Left colon (tissue), 2 donors: ENCODE data around the gene GPR45. TPM values are rescaled to one million over a fixed set of nuclear protein-coding genes. Genes with fewer than 3 reads are reported as not detected.
"Not testable (repeated sequence)": the region's sequence is repeated elsewhere in the genome, so short reads cannot be mapped to it uniquely, and the experiment has no call there.

ENCODE experiments used
- ATAC-seq: fragments of 200-7000 bp; cut with Tn5 transposase; one replicate; pipeline ENCODE4 v1.9.1; 2020; ENCODE audit warnings: mild to moderate bottlenecking, moderate library complexity
- DNase-seq, 2 donors: peaks; one replicate each; pipeline ENCODE4 v3.0.0-alpha.2; 2020
- intact Hi-C, 2 donors: fragments of 100-400 bp; cut with DNase I in 1 of 2; cut with micrococcal nuclease in 1 of 2; formaldehyde crosslinking; loops; one replicate each; pipeline versions ENCODE4 v1.11.2 to v1.14.0; 2022; cut with DNase I, micrococcal nuclease
- total RNA-seq, 2 donors: library from RNA; stranded (reverse); fragmentation: NEBNext Ultra II Directional; extraction: Animal tissue kit (Norgen Biotek cat#: 25700); gene quantifications; one replicate each; pipeline ENCODE4 v1.2.1, GENCODE V29; 2021
- donor health status: DM: no; HTN: no; CAD: no.
- donor health status: DM: yes; HTN: yes; CAD: no.

GPR45 gene
- total RNA-seq, 2 donors from 2014 or later = not detected

DNA sequence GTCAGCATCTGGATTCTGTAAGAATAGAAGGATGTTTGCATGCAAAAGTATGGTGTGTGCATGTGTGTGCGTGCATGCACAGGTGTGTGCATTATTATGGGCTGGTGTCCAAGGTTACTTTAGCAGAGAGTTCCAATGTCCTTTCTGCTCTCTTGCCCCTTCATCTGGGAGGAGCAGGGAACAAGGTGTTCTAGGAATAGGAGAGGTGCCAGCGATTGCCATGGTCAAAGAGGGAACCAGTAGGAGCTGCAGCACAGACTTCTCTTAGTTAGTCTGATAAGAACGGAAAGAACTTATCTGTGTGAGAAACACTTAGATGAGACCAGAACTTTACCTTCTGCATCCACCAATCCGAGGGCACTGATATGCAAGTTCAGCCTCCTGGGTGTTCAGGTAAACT is 8.3 kb downstream of the GPR45 start:
- intact Hi-C loops = no loop called here
- ATAC-seq = no peak

GRCh38 chr2:105251016-105251648 is 9.6 kb downstream of the GPR45 start:
- DNase-seq, intact Hi-C loops, ATAC-seq: not testable (repeated sequence)

More for the DNA sequence above, 8.3 kb downstream of the GPR45 start:
- DNase-seq = no peak

- intact Hi-C loops = no loop called here
- no peak for ATAC-seq
Observed at GRCh38 chr2:105252271-105252670, 10.7 kb downstream of the GPR45 start.

GRCh38 chr2:105254531-105255210 is 13.1 kb downstream of the GPR45 start:
- no peak for DNase-seq
- intact Hi-C loops = no loop called here

More at GRCh38 chr2:105252271-105252670, 10.7 kb downstream of the GPR45 start:
- DNase-seq = no peak

GRCh38 chr2:105255979-105256378 is 14.4 kb downstream of the GPR45 start:
- no peak for ATAC-seq
- DNase-seq = no peak
- intact Hi-C loops = no loop called here

More at GRCh38 chr2:105254531-105255210, 13.1 kb downstream of the GPR45 start:
- no peak for ATAC-seq

DNA sequence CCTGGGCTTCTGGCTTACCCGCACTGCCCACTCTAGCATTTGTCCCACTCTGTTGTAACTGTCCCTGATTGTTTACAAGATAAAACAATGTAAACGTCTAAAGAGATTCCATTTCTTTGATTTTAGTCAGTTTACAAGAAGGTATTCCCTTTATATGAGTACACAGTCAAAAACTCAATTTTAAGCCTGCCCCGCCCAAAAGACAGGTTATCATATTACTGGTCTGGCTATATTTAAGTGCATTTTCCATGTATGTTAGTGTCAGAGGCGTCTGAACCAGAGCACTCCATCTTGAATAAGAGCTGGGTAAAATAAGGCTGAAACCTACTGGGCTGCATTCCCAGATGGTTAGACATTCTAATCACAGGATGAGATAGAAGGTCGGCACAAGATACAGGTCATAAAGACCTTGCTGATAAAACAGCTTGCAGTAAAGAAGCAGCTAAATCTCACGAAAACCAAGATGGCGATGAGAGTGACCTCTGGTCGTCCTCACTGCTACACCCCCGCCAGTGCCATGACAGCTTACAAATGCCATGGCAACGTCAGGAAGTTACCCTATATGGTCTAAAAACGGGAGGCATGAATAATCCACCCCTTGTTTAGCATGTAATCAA is 15.0 kb downstream of the GPR45 start:
- ATAC-seq (no peak), DNase-seq (no peak)
- intact Hi-C loops = no loop called here

GRCh38 chr2:105257981-105258380 is 16.4 kb downstream of the GPR45 start:
- ATAC-seq = no peak
- intact Hi-C loops = no loop called here

DNA sequence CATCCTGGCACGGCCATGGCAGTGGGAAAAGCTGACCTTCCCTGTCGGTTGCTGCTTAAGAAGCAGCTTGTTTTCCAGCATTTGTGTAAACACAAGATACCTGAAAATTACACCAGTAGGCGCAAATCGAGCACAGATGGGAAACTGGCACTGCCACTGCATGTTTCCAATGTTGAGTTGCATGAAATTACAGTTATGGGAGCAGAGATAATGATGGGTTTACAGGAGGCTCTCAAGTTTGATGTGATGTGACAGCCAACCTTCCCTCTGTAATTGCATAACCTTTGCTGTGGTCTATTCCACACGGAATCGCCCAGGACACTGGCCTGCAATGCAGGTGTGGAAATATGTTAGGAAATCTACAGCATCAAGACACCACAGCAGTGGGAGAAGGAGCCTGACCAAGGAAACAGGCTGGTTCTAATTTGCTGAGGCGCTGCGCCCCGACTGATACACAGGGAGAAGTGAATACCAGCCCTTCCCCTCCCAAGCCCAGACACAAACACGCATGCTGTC is 17.4 kb downstream of the GPR45 start:
- no peak for DNase-seq
- intact Hi-C loops = no loop called here
- ATAC-seq = no peak

More at GRCh38 chr2:105257981-105258380, 16.4 kb downstream of the GPR45 start:
- DNase-seq = no peak

GRCh38 chr2:105261061-105261460 is 19.5 kb downstream of the GPR45 start:
- DNase-seq (no peak), ATAC-seq (no peak)
- intact Hi-C loops = no loop called here

DNA sequence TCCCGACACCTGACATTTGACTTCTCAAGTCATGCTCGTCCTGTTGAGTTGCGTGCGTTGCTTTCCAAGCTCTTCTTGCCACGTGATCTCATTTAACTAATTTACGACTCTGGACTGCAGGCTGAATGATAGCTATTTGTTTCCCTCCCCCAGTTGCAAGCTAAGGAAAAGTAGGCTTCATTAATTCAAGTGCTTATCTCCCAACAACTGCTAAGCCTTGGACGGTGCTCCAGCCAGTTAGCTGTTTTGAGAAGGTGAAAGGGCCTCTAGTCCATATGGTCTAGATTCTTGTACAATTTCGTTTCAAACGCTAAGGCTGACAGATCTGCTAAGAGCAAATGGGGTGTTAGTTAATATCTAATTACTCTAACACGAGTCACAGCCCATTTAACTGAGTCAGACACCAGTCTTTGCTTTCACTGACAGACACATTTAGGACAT is 21.1 kb downstream of the GPR45 start:
- no peak for ATAC-seq
- intact Hi-C loops = no loop called here
- DNase-seq = no peak

DNA sequence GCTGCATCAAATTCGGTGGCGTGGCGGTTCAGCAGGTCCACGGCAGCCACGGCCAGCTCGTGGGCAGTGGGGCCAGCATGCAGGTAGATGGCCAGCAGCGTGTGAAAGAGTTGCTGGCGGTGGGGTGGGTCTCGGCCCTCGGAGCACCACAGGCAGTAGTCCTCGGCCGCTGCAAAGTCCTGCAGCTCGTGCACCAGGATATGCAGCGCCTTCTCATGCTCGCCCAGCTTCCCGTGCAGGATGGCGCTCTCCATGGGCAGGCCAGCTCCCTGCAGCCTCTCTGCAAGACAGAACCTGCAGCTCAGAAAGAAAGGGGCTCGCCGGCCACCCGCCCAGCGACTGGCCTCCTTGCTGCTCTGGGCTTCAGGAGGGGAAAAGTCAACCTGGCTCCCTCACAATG is 27.9 kb downstream of the GPR45 start:
- intact Hi-C loops = no loop called here
- ATAC-seq (no peak), DNase-seq (no peak)

- no peak for DNase-seq
- ATAC-seq = no peak
Observed at GRCh38 chr2:105271393-105272045, 30.0 kb downstream of the GPR45 start.

GRCh38 chr2:105272176-105272575 is 30.6 kb downstream of the GPR45 start:
- ATAC-seq (no peak), DNase-seq (no peak)
- intact Hi-C loops = no loop called here

More at GRCh38 chr2:105271393-105272045, 30.0 kb downstream of the GPR45 start:
- intact Hi-C loops = no loop called here

DNA sequence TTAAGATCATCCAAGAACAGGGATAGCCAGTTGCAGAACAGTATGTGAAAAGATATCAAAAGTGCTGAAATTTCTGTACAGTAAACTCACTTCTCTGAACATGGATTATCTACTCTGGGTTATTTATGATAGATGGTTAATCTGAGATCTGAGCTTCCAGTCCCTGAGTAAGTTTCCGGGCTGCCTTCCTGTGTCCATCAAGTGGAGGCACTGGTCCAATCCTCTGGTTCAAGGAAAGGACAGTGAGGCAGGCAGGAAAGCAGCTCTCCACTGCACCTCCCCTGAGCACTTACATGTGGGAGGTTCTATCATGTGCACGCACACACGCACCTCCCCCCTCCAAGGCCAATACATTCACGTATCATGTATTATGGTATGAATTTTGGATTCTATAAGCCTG is 32.5 kb downstream of the GPR45 start:
- no peak for ATAC-seq
- no peak for DNase-seq

GRCh38 chr2:105278654-105279053 is 37.1 kb downstream of the GPR45 start:
- intact Hi-C loops = no loop called here
- no peak for DNase-seq
- ATAC-seq = no peak

More for the DNA sequence above, 32.5 kb downstream of the GPR45 start:
- intact Hi-C loops = no loop called here

GRCh38 chr2:105279126-105279525 is 37.6 kb downstream of the GPR45 start:
- intact Hi-C loops = no loop called here
- DNase-seq (no peak), ATAC-seq (no peak)

DNA sequence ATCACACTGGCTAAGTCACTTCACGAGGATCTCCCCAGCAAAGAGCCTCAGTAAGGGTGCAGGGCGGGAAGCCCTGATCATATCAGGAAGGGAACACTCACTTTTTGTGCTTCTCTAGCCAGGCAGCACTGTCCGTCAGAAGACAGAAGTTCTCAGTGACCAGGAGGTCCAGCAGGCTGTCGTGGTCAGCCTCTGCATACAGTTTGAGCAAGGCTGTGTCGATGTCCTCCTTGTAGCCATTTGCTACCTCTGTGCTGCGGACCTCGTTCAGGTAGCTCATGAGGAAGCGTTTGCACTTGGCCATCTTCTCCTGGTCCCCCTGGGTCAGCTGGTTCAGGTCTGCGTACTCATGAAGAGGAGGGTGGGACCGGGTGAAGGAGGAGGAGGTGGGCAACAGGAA is 38.7 kb downstream of the GPR45 start:
- intact Hi-C loops = no loop called here
- no peak for DNase-seq
- no peak for ATAC-seq

GRCh38 chr2:105283532-105283931 is 42.0 kb downstream of the GPR45 start:
- ATAC-seq (no peak), DNase-seq (no peak)
- intact Hi-C loops = no loop called here

- ATAC-seq (peak; percentile 60), DNase-seq (peak in 1 of 2 donors; percentile 60)
- intact Hi-C loops = no loop called here
Observed at GRCh38 chr2:105287692-105288091, 46.1 kb downstream of the GPR45 start.
